A673 (cell line): ENCODE data around the gene PLA2G4C. TPM values are rescaled to one million over a fixed set of nuclear protein-coding genes. Genes with fewer than 3 reads are reported as not detected.

Experiments used
- BruUV-seq: library from RNA; stranded (reverse); fragments of 400-500 nt; replicated peaks from 2 replicates; lab custom pipeline; 2021; lab: Mats Ljungman, UMichigan
- CTCF ChIA-PET: fragments of 300-600 bp; sonication (Branson Sonifier 250); formaldehyde crosslinking; loops from one replicate; lab custom pipeline; 2022; ENCODE audit warnings: antibody characterized with exemption; lab: Charles Lee
- POLR2A ChIA-PET: fragments of 300-600 bp; sonication (Branson Sonifier 250); formaldehyde crosslinking; loops from one replicate; lab custom pipeline; 2022; ENCODE audit warnings: antibody characterized with exemption; ENCODE audit not compliant: low non-redundant PET; lab: Charles Lee
- DNase-seq: peaks from one replicate; pipeline ENCODE4 v3.0.0-alpha.2; 2015; ENCODE audit warnings: low spot score
- H3K27ac ChIP-seq: fragments of 200-600 bp; sonication (generic); 2 replicates; pipeline ENCODE4 v1.5.1; 2016; ENCODE audit warnings: mixed run types, low read depth, mild to moderate bottlenecking, mixed read lengths, antibody characterized with exemption, low read length; ENCODE audit not compliant: poor library complexity, severe bottlenecking
- H3K27me3 ChIP-seq: fragments of 200-600 bp; sonication (generic); replicated peaks from 2 replicates; pipeline ENCODE4 v1.6.1; 2017; ENCODE audit warnings: mixed run types, low read depth, mild to moderate bottlenecking, mixed read lengths, antibody characterized with exemption, low read length; ENCODE audit not compliant: insufficient read depth, poor library complexity
- H3K36me3 ChIP-seq: fragments of 200-600 bp; sonication (generic); 2 replicates; pipeline ENCODE4 v1.6.1; 2016; ENCODE audit warnings: mixed run types, mild to moderate bottlenecking, mixed read lengths, antibody characterized with exemption, low read length; ENCODE audit not compliant: insufficient read depth, poor library complexity, severe bottlenecking
- H3K4me1 ChIP-seq: fragments of 200-600 bp; sonication (generic); 2 replicates; pipeline ENCODE4 v1.6.1; 2017; ENCODE audit warnings: mixed run types, mild to moderate bottlenecking, mixed read lengths, antibody characterized with exemption, low read length; ENCODE audit not compliant: insufficient read depth, poor library complexity, severe bottlenecking
- H3K4me3 ChIP-seq: fragments of 200-600 bp; sonication (generic); 2 replicates; pipeline ENCODE4 v1.5.1; 2016; ENCODE audit warnings: low read depth, mixed run types, mild to moderate bottlenecking, mixed read lengths, low read length; ENCODE audit not compliant: poor library complexity, severe bottlenecking
- H3K9me3 ChIP-seq: fragments of 200-600 bp; sonication (generic); 2 replicates; pipeline ENCODE4 v1.6.1; 2016; ENCODE audit warnings: mixed run types, low read depth, mild to moderate bottlenecking, mixed read lengths, antibody characterized with exemption, low read length; ENCODE audit not compliant: poor library complexity, severe bottlenecking
- CTCF ChIP-seq: fragments of 300-800, 200-600 bp; sonication (generic); conservative IDR thresholded peaks from 2 replicates; pipeline ENCODE4 v1.5.1; 2017; ENCODE audit warnings: low read depth, mild to moderate bottlenecking, antibody characterized with exemption, low read length, moderate library complexity, mixed read lengths
- EZH2 ChIP-seq: fragments of 200-600 bp; sonication (generic); IDR thresholded peaks from 2 replicates; pipeline ENCODE4 v1.6.1; 2017; ENCODE audit warnings: borderline replicate concordance, low read depth, mild to moderate bottlenecking, mixed read lengths, antibody characterized with exemption, low read length; ENCODE audit not compliant: poor library complexity, severe bottlenecking
- intact Hi-C: fragments of 100-400 bp; cut with micrococcal nuclease; formaldehyde crosslinking; loops from one replicate; pipeline ENCODE4 v1.10.0; 2022; ENCODE audit not compliant: unreplicated experiment
- total RNA-seq: library from RNA; stranded (reverse); gene quantifications from 2 replicates; pipeline ENCODE4 v1.2.3, GENCODE V29; 2021

Gene PLA2G4C
- total RNA-seq, 1 experiment from 2014 or later = 8.2 TPM

GRCh38 chr19:48033604-48034003 is 77.0 kb downstream of the PLA2G4C start:
- Histone ChIP-seq H3K4me3 (no peak overlapping the region), H3K27me3 (no peaks in the 10 kb centered on the region), H3K4me1 (peaks cover 7% of the 10 kb centered on the region), H3K36me3 (no peaks in the 10 kb centered on the region), H3K9me3 (peaks cover 5% of the 10 kb centered on the region), H3K27ac (no peak overlapping the region)
- CTCF ChIA-PET = interaction anchor here (0.6 kb wide), 1 partner anchor 70 kb away, joined by 4 read pairs; no protein-coding TSS in a partner anchor
- BruUV-seq = no TSS peak
- no peak for TF ChIP-seq EZH2
- no peak for TF ChIP-seq CTCF
- no peak for DNase-seq
- intact Hi-C loops = no loop called here
- POLR2A ChIA-PET = no interaction called here

GRCh38 chr19:48030073-48030472 is 80.5 kb downstream of the PLA2G4C start:
- H3K4me1 ChIP-seq = peaks cover 7% of the 10 kb centered on the region
- no peak overlapping the region for H3K4me3 ChIP-seq
- H3K27ac ChIP-seq = no peak overlapping the region
- CTCF ChIA-PET = no interaction called here
- no peaks in the 10 kb centered on the region for H3K9me3 ChIP-seq
- peaks cover under 1% of the 10 kb centered on the region for H3K27me3 ChIP-seq
- DNase-seq = no peak
- intact Hi-C loops = no loop called here
- no peaks in the 10 kb centered on the region for H3K36me3 ChIP-seq
- POLR2A ChIA-PET = no interaction called here
- BruUV-seq = no TSS peak
- no peak for TF ChIP-seq EZH2
- no peak for TF ChIP-seq CTCF

- ChIA-PET POLR2A (no interaction called here), CTCF (no interaction called here)
- peaks cover 7% of the 10 kb centered on the region for H3K27me3 ChIP-seq
- no peak for TF ChIP-seq EZH2
- TF ChIP-seq CTCF = no peak
- H3K36me3 ChIP-seq = no peaks in the 10 kb centered on the region
- H3K9me3 ChIP-seq = no peaks in the 10 kb centered on the region
- intact Hi-C loops = no loop called here
- peaks cover 7% of the 10 kb centered on the region for H3K4me1 ChIP-seq
- H3K4me3 ChIP-seq = no peak overlapping the region
- H3K27ac ChIP-seq = no peak overlapping the region
- BruUV-seq = no TSS peak
- DNase-seq = peak; percentile 18
Measured at GRCh38 chr19:48029431-48029830, 81.2 kb downstream of the PLA2G4C start.
